ENCODE measurements around the gene GEN1.
"Not testable (repeated sequence)": the region's sequence is repeated elsewhere in the genome, so short reads cannot be mapped to it uniquely, and the experiment has no call there.

Gene GEN1

GRCh38 chr2:17798338-17798737 is 44.4 kb downstream of the GEN1 start:
- DNase-seq = no peak

GRCh38 chr2:17799301-17800120 is 45.6 kb downstream of the GEN1 start:
- no peak for DNase-seq

DNA sequence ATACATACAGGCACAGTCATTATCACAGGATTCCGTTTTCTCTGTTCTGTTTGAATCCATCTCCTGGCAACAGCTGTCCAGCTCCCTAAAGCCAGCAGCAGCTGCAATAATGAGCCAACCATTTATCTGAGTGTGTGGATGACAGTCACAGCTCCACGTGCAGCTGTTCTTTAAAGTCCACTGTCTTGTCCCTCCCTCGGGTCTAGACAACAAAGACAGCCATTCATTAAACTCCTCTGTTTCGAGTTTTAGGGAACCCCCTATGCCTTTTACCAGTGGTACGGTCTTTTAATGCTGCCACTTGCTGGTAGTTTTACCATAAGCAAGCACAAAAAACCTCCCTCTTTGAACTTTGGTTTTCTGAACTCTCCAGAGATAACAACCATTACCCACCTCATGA is 46.3 kb downstream of the GEN1 start:
- DNase-seq = no peak

GRCh38 chr2:17800693-17801458 is 46.9 kb downstream of the GEN1 start:
- DNase-seq = no peak

DNA sequence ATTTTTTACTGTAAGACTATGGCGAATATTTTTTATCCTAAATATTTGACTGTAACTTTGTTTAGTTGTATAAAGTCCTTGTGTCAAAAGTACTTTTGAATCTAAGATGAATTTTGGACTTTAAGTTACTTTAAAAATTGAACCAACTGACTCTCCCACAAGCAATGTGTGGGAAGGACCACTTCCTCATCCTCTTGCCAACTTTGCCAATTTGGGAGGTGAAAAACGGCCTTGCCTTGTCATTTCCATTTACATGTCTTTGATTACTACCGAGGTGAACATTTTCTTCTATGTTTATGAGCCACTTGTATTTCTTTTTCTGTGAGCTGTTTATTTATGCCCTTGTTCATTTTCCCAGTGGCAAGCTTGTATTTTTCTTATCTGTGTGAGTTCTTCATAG is 49.6 kb downstream of the GEN1 start:
- DNase-seq = no peak

DNA sequence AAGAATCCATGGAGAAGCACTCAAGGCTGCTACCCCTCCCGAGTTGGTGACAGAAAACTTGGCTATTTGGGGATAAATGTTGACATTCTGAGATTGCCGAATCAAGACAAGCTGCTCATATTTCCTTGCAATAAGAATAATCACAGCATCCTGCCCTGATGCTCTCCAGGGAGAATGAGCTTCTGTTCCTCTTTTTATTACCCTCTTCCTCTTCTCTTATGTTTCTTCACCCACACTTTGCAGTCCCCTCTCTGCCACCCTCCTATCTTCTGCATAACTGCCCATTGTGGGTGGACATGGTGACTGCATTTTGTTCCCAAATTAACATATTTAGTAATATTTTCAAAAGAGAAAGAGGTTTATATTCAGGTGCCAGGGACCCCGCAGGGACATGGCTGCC is 50.4 kb downstream of the GEN1 start:
- DNase-seq = no peak

- DNase-seq = no peak
These were observed 51.2 kb downstream of the GEN1 start for GRCh38 chr2:17805166-17805565.

GRCh38 chr2:17805717-17806363 is 51.9 kb downstream of the GEN1 start:
- DNase-seq = no peak

DNA sequence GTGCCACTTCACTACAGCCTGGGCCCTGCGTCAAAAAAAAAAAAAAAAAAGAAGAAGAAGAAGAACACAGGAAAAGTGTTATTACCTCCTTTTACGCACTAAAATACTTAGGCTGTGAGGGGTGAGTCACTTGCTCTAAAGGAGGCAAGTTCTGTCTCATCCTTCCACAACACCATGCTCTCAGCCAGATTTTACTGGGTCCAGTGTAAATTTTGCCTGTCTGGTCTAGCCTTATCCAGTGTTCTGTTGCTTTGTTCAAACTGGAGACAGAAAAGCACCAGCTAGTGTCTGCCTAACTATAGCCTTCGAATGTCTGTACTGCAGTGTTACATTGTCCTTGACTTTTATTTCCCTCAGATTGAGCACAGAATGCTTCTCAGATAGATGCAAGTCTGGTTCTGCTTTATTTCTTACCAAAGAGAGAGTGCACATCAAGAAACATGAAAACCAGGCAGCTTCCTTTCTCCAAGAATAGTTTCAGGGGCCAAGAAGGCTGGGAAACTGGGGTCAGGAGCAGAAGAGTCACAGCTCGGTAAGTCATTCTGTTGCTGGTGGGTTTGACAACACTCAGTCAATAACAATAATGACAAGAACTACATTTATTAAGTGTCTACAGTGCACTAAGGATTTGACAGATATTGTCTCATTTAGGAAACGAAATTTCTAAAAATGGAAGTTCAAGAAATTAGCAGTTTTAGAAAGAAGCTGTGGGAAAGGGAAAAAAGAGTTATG is 59.2 kb downstream of the GEN1 start:
- no peak for DNase-seq

DNA sequence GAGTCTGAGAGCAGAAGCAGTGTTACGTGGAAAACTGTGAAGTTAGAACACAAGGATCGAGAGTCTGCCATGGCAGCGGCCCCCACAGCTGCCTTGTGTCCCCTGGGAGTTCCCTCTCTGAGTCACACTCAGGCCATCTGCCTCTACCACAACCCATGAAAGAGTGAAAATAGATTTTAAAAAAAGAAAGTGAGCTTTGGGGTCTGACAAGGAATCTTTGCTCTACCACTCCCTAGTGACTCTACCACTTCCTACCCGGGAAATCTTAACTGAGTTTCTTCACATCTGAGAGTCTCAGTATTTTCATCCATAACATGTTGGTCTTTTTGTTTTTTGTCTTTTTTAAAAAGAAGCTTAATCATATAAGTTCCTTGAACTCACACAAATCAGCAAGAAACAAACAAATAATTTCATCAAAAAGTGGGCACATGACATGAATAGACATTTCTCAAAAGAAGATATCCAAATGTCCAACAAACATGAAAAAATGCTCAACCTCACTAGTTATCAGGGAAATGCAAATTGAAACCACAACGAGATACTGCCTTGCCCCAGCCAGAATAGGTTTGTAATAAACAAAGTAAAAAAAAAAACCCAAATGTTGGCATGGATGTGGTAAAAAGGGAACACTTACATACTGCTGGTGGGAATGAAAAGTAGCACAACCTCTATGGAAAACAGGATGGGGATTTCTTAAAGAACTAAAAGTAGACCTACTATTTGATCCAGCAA is 60.0 kb downstream of the GEN1 start:
- DNase-seq = no peak

- DNase-seq = no peak
These were observed 60.7 kb downstream of the GEN1 start for GRCh38 chr2:17814601-17815000.

DNA sequence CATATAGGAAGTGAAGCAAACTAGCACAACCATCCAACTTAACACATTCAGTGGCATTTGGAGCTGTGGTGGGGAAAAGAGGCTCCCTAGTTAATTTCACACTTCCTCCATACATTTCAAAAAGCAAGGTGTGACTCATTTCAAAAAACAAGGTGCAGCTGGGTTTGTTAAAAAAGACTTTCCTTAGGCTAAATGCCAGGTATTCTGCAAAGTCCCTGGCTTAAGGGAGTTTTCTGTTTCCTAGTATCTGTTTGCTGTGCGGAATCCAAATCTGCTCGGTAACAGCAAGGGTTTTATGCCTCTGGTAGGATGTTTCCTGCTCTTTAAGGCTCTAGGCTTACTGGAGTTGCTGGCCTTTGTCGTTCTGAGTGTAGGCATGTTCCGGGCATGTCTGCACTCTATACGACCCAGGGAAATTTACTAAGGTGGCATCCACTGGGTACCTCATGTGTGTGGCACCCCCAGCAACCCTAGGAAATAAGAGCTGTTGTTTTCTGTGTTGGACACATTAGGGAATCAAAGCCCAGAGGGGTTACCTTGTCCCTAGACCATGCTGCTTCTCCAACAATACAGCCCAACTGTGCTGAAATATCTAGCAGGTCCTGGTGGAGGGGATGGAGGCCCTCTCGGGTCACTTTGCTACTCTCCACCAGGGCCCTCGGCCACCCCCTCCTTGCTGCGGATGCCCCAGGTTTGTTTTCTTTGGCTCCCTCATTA is 61.7 kb downstream of the GEN1 start:
- peak in 1 of 2 donors; percentile 26 for DNase-seq

DNA sequence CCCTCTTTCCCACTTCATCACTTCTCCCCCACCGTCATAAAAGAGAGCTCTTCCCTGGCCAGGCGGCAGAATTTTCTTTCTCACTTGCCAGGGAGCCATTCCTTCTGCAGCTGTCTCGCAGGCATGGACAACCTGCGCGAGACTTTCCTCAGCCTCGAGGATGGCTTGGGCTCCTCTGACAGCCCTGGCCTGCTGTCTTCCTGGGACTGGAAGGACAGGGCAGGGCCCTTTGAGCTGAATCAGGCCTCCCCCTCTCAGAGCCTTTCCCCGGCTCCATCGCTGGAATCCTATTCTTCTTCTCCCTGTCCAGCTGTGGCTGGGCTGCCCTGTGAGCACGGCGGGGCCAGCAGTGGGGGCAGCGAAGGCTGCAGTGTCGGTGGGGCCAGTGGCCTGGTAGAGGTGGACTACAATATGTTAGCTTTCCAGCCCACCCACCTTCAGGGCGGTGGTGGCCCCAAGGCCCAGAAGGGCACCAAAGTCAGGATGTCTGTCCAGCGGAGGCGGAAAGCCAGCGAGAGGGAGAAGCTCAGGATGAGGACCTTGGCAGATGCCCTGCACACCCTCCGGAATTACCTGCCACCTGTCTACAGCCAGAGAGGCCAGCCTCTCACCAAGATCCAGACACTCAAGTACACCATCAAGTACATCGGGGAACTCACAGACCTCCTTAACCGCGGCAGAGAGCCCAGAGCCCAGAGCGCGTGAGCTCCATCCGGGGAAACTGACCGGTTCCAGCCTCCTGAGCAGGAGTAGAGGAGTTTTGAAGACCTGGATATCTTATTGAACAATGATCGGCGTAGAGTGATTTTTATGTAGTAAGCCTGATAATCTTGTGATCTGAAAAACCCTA is 62.7 kb downstream of the GEN1 start, which contains the start of gene MSGN1:
Gene MSGN1, plus strand, starts transcription at position 65 of the 850 bp plus-strand sequence. Its CDS starts 59 bp downstream, at position 124.
- DNase-seq = no peak

DNA sequence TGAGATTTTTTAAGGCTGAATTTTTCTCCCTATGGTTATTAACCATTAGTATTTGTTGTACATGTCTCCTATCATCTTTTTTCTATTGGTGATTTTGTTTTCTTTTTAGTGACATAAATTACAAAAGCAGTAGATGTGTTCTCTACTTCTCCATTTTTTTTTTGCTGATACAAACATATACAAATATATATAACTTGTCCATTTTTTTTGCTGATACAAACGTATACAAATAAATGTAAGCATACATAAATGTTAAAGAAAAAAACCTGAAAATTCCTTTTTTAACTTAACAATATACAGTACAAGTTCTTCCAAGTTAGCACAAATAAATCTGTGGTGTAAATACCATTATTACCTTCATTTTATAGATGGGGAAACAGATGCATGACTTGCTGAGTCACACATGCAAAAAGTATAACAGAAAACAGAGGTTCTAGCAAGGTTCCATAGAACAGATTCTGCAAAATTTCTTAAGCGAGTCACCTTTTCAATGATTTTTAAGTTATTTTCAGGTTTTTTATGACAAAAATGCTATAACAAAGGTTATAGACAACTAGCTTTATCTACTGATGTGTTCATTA is 64.4 kb downstream of the GEN1 start:
- no peak for DNase-seq

- no peak for DNase-seq
These were observed 67.1 kb downstream of the GEN1 start for GRCh38 chr2:17821080-17821479.

DNA sequence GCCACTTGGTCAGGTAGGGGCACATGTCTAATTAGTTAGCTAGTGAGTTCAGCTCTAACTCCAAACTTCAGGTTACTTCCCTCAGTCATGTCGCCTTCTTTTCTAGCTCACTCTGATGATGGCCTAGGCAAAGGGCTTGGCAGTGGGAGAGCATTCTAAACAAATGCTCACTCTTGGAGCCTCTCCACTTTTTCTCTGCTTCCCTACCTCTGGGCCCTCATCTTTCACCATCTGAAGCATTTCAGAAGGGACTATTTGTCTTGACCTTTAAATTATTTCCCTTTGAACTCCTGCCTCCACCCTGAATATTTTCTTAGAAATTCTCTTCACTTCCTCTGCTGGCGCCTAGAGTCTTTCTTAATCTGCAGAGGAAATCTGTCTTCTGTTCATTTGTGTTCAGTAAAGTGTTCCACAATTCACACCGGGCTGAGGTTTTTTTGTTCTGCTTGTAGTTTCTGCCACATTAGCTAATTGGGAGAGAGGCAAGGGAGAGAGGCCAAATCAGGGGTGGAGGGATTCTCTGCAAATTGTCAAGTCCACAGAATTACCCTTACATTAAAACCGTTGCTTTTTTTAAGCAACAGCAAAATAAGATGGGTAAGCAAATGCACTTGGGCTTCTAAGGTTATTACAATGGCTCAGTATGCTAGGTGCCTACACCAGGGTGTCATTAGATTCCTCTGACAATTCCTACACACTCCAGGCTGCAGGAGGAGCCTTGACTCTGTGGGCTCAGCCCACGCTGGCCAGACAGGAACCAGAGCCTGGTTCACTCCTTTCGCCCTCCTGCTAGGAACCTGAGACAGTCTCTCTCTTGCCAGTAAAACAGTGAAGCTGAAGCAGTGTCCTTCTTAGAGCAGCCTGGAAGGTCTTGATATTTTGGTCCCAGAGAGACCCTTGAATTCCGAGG is 67.9 kb downstream of the GEN1 start:
- no peak for DNase-seq

- DNase-seq = no peak
These were observed 68.6 kb downstream of the GEN1 start for GRCh38 chr2:17822445-17823117.

- DNase-seq = not testable (repeated sequence)
These were observed 69.7 kb downstream of the GEN1 start for GRCh38 chr2:17823646-17824045.
